ENCODE measurements around the gene ASB5.

The ASB5 gene

GRCh38 chr4:176191974-176192373 is 77.0 kb downstream of the ASB5 start:
- H3K4me3 ChIP-seq (ENCODE audit: low read depth, low read length) = no peak overlapping the region
- H3K27ac ChIP-seq = no peak overlapping the region

GRCh38 chr4:176189891-176190795 is 78.9 kb downstream of the ASB5 start:
- TF ChIP-seq CTCF (IDR thresholded peaks at IDR 0.05; ENCODE audit: low read depth, low read length) = no peak
- DNase-seq = no peak
- no peaks in the 10 kb centered on the region for H3K9me3 ChIP-seq (ENCODE audit: severe bottlenecking)
- no peak overlapping the region for H3K27ac ChIP-seq
- H3K36me3 ChIP-seq = no peaks in the 10 kb centered on the region
- H3K27me3 ChIP-seq (ENCODE audit: insufficient read depth, low read depth, severe bottlenecking) = no peaks in the 10 kb centered on the region
- no peak overlapping the region for H3K4me3 ChIP-seq (ENCODE audit: low read depth, low read length)

More at GRCh38 chr4:176191974-176192373, 77.0 kb downstream of the ASB5 start:
- no peaks in the 10 kb centered on the region for H3K36me3 ChIP-seq
- H3K9me3 ChIP-seq (ENCODE audit: severe bottlenecking) = no peaks in the 10 kb centered on the region
- DNase-seq = no peak
- H3K27me3 ChIP-seq (ENCODE audit: insufficient read depth, low read depth, severe bottlenecking) = no peaks in the 10 kb centered on the region
- TF ChIP-seq CTCF (IDR thresholded peaks at IDR 0.05; ENCODE audit: low read depth, low read length) = 0 out of 2 replicates have a peak, but pooled peaks have one; percentile 7

GRCh38 chr4:176188654-176189053 is 80.4 kb downstream of the ASB5 start:
- Histone ChIP-seq H3K36me3 (no peaks in the 10 kb centered on the region), H3K27ac (no peak overlapping the region), H3K4me3 (ENCODE audit: low read depth, low read length) (no peak overlapping the region), H3K27me3 (ENCODE audit: insufficient read depth, low read depth, severe bottlenecking) (no peaks in the 10 kb centered on the region), H3K9me3 (ENCODE audit: severe bottlenecking) (no peaks in the 10 kb centered on the region)
- no peak for TF ChIP-seq CTCF (IDR thresholded peaks at IDR 0.05; ENCODE audit: low read depth, low read length)
- DNase-seq = no peak

GRCh38 chr4:176187624-176188023 is 81.4 kb downstream of the ASB5 start:
- TF ChIP-seq CTCF (IDR thresholded peaks at IDR 0.05; ENCODE audit: low read depth, low read length) = no peak
- H3K9me3 ChIP-seq (ENCODE audit: severe bottlenecking) = no peaks in the 10 kb centered on the region
- no peak for DNase-seq
- H3K36me3 ChIP-seq = no peaks in the 10 kb centered on the region
- H3K4me3 ChIP-seq (ENCODE audit: low read depth, low read length) = no peak overlapping the region
- no peaks in the 10 kb centered on the region for H3K27me3 ChIP-seq (ENCODE audit: insufficient read depth, low read depth, severe bottlenecking)
- no peak overlapping the region for H3K27ac ChIP-seq

GRCh38 chr4:176186671-176187395 is 82.2 kb downstream of the ASB5 start:
- Histone ChIP-seq H3K27ac (no peak overlapping the region), H3K4me3 (ENCODE audit: low read depth, low read length) (no peak overlapping the region), H3K27me3 (ENCODE audit: insufficient read depth, low read depth, severe bottlenecking) (no peaks in the 10 kb centered on the region), H3K9me3 (ENCODE audit: severe bottlenecking) (no peaks in the 10 kb centered on the region), H3K36me3 (no peaks in the 10 kb centered on the region)
- TF ChIP-seq CTCF (IDR thresholded peaks at IDR 0.05; ENCODE audit: low read depth, low read length) = no peak
- DNase-seq = no peak

Data from WERI-Rb-1 (cell line).